Stimulated activated CD8-positive, alpha-beta memory T cell treated with anti-CD3 and anti-CD28 coated beads, Interleukin-15, amount 100 ng/mL, for 4 hours (primary cell): ENCODE results near the gene CRTC3.
"Not testable (repeated sequence)": the region's sequence is repeated elsewhere in the genome, so short reads cannot be mapped to it uniquely, and the experiment has no call there.

ENCODE experiments used
- DNase-seq, 2 donors: peaks; one replicate each; pipeline ENCODE4 v3.0.0-alpha.2; 2020; ENCODE audit warnings: low read depth in 2 of 2

Gene CRTC3

DNA sequence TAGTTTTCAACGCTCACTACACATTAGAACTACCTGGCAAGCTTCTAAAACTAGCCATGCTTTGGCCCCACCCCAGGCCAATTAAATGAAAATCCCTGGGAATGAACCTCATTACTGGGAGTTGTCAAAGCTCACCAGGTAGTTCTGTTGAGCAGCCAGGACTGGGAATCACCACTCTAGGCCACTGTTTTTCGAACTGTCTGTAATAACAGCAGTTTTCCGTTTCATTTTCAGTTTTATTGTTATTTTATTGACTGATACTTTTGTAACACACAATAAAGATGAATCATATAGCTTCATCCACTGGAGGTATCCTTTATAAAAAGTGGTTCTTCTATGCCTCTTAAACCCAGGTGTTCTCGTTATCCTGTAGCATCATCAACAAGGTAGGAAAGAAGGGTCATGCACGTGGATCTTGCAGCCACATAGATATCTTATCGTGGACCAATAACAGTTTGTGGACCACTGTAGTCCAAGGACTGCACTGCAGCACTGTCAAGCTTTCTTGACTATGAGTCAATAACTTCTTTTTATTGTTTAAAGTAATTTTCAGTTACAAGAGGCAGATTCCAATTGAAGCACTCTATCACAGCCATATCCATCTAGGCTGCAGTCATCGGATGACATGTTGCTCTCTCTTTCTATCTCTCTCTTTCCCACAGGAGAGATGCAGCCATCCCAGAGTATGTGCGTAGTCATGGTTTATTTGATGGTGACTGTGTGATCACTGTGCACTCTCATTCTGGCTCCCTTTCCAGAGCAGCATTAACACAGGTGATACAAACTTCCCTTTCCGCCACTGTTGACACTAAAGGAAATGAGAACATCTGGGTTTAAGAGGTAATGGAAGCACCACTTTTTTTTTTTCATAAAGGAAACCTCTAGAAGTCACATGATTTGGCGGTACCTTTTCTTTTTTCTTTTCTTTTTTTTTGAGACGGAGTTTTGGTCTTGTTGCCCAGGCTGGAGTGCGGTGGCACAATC is 148.4 kb downstream of the CRTC3 start:
- DNase-seq: no peak

DNA sequence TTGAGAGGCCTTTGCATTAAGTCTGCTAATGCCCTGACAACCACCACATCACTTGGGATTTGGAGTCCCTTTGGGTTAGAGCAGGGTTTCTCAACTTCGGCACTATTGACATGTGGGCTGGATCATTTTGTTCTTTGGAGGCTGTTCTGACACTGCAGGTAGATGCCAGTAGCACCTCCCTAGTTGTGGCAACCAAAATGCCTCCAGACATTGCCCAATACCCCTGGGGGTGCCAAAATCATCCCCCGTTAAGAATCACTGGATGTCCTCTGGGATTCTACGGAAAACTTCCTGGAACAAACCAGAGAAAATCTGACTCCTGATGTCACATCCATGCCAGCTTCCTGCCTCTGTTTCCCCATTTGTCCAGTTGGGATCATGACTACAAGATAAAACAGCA is 150.2 kb downstream of the CRTC3 start:
- no peak for DNase-seq

DNA sequence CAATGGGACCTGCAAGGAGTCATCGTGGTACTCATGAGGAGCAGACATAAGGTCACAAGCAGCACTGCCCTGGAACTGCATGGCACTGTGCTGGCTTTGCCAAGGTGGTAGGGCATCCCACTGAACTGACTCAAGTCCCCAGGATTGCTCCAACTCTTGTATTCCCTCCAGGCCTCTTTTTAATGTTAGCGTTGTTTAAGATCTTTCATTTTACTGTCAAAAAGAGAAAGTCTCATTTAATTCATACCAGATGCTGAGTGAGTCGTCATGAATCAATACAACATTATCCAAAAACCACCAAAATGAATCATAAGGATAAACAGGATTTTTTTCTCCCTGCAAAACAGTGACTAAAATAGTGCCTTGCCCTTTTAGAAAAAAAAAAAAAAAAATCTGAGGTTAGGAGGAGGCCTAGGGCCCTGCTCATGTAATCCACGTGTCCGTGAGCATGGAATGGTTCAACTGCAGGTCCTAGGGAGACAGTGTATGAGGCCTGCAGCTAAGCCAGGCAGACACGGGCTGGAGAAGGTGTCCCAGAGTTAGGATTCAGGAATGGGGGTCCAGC is 150.7 kb downstream of the CRTC3 start:
- DNase-seq: no peak

DNA sequence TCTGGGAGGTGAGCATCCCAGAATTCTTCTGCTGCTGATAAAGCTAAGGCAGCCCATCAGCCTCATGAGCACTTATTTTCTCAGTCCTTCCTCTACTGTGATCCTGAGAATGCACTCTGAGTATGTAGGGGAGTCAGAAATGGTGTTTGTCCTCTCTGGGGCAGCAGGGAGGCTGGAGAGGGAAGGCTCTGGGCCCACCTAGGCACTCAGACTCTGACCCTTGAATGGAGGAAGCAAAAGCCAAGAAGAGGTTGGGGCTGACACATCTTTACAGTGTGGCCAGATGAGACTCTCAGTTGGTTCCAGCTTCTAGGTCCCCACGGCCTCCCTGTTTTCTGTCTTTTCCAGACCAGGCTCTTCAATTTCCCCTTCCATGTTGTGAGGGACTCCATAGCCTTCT is 151.3 kb downstream of the CRTC3 start:
- DNase-seq: no peak

DNA sequence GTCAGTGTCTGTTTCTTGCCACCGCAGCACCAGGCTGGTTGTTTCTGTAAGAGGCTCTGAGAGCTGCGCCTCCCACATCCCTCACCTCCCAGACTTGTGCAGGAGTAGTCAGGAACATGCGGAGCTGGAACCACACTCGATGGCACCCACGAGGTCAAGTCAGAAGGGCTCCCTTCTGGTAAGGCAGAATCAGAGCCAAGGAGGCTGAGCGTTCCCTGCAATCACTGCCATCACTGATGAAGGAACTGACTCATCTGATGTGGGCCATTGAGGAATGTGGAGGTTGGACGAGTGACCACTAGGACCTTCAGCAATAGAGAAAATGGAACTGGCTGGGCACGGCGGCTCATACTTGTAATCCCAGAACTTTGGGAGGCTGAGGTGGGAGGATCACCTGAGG is 151.8 kb downstream of the CRTC3 start:
- no peak for DNase-seq

DNA sequence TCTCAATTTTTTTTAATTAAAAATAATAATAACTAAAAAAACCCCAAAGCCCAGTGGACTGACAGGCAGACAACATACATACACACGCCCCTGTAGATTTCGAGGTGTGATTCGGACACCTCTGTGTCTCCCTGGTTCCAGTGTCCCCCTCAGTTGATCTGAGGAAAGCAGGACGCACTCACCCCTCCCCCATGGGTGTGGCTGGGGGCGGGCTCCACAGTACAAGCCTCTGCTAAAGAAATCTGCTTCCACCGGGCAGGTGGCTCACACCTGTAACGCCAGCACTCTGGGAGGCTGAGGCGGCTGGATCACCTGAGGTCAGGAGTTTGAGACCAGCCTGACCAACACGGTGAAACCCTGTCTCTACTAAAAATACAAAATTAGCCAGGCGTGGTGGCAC is 153.6 kb downstream of the CRTC3 start:
- DNase-seq: no peak

DNA sequence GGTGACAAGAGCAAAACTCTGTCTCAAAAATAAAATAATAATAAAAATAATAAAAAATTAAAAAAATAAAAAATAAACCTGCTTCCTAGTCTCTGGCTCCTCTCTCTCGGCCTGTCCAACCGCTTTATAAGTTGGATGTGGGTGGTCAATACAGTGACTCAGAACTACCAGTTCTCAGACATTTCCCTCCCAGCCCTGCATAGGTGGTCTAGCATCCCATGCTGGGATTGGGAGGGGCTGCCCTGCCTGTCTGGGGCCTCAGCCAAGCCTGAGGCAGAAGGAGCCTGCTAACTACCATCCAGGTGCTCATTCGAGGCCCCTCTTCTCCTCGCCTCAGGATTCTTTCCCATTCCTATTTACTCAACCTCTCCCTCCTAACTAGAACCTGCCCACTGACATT is 154.2 kb downstream of the CRTC3 start:
- DNase-seq: no peak

DNA sequence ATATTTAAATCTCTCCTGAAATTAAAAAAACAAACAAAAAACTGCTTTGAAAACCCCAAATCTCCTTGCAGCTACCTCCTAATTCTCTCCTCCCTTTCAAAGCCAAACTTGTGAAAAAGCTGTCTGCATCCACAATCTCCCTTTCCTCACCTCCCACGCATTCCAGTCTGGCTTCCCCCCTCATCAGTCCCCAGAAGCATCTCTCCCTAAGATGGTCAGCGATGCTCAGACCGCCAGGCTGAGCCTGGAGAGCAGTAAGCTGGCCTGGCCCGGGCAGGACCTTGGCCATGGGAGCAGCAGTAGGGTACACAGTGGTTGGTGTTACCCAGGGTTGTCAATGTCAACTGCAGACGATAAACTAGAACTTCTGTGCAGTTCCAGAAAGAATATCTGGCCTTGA is 154.6 kb downstream of the CRTC3 start:
- DNase-seq: no peak

DNA sequence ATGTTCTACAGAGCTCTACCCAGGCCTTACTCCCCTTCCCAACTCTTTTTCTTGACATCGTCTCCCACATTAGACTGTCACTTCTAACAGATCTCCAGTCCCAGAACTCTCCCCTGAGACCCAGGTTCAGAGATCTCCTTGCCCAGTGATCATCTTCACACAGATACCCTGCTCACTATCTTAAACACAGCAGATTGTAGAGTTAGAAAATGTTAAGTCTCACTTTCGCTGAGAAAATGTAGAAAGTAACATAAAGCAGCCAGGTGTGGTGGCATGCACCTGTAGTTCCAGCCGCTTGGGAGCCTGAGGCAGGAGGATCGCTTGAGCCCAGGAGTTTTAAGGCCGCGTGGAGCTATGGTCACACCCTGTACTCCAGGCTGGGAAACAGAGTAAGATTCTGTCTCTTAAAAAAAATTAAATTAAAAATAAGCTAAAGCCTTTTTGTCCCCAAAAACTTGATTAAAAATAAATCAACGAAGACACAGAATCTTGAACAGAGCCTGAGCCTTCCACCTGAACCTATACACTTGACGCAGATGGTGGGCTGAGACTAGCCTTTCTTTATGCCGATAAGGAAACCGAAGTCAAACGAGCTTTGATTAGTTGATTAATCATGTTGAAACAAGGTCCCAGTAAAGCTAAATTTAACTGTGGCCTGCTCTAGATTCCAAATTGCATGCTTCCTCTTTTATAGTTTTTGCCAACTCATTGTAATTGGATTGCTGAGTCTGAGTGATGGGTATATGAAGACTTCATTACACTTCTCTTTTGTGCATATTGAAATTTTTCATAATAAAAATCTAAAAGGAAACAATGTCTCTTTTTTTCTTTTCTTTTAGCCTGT is 156.1 kb downstream of the CRTC3 start:
- DNase-seq: no peak

DNA sequence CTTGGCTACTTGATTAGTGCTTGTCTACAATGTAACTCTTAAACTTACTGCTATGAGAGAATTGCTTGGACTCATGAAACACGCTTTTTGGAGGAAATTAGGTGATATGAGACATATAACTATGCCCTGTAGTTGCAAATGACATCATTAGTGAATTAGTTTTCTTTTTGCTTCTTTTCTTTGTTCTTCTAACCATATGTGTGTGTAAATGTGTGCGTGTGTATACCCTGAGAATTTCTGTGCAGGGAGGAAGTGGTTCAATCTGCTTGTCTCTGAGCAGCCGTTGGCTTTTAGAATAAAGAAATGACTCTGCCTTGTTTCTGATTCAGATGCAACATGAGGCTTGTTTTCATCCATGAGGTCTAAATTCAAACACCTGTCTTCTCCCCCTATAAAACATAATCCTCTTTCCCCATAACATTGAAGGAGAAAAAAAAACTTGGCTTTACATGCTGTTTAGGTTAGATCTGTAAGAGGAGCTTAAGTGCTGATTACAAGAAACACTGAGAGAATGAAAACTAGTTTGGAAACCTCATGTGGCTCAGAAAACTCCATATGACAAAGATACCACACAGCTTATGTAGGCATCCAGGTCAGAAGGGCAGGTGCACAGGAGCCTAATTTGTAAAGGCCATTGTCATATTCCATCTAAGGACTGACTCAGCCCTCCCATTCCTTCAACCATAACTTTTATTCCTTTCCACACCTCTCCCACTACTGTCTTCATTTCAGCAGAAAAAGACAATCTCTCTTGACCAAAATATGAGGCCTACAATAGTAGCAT is 156.9 kb downstream of the CRTC3 start:
- DNase-seq: no peak

DNA sequence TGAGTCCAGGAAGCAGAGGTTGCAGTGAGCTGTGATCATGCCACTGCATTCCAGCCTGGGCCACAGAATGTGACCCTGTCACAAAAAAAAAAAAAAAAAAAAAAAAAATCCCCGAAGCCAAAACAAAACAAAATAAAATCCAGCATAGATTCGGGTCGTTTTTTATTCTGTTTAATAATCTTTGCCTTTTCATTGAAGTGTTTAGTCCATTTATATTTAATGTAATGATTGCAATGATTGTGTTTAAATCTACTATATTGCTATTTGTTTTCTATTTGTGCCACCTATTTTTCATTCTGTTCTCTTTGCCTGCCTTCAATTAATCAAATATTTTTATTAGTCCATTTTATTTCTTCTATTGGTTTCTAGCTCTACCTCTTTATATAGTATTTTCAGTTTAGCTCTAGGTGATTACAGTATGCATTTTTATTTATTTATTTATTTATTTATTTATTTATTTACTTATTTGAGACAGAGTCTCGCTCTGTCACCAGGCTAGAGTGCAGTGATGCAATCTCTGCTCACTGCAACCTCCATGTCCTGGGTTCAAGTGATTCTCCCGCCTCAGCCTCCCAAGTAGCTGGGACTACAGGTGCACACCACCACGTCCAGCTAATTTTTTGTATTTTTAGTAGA is 159.7 kb downstream of the CRTC3 start:
- DNase-seq: not testable (repeated sequence)

DNA sequence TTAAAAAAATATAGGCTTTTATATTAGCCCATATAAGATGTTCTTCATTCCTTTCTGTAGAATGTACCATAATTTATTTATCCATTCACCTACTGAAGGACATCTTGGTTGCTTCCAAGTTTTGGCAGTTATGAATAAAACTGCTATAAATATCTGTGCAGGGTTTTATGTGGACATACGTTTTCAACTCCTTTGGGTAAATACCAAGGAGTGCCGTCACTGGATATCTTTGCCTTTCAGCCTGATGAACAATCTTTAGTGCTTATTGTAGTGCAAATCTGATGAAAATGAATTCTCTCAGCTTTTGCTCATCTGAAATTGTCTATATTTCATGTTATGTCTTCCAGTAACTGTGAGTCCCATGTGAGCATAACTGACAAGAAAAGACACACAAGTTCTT is 160.9 kb downstream of the CRTC3 start:
- no peak for DNase-seq

DNA sequence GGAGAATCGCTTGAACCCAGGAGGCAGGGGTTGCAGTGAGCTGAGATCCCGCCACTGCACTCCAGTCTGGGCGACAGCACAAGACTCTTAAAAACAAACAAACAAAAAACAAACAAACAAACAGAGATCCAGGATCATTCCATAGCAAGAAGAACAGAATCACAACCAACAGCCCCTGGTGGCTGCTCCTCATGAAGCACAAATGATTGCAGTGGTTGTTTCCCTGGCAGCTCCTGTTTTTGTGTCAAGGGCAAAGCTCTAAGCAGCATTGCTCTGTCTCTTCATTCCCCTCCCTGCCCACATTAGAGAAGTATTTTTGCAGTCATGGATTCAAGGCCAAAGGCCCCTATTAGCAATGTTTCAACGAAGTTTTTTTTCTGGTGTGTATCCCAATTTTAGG is 161.6 kb downstream of the CRTC3 start:
- no peak for DNase-seq

DNA sequence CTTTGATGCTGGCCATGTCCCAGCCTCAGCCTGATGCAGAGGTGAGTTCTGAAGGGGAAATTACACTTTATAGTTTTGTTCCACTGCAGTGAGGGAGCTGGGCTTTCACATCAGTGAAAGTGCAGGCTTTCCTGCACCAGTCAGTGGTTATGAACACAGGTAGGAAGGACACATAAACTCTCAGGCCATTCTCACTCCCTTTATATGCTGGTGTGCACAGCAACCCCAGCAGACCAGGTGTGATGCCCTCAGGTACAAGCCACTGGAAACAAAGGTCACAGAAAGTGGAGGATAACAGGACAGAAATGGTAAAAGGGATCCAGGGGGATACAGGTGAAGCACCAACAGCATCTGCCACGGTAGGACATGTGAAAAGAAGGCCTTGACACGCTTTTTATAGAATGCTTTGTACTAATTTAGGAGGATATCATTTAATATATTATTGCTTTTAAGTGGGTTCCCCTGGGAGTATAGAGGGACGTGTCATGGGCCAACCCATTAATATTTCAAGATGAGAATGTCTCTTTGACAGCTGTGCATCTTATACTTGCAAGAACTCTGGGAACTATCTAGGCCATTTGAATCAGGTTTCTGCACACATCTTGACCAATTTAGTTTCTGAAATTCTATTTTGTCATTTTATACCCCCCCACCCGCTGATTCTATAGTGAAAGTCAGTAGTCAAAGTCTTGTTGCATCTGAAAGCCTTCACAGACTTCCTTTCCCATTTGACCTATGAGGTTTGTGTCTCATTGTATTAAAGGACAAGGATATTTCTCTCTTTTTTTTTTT is 162.5 kb downstream of the CRTC3 start:
- no peak for DNase-seq
